Spleen (tissue), 7 donors: ENCODE results near the gene IL22.

Experiments
- CTCF ChIP-seq, 11 experiments: fragments of 200-600 bp in 7 of 11; fragments of 450-650 bp in 4 of 11; sonication (generic) in 4 of 11; IDR thresholded peaks in 8 of 11; conservative IDR thresholded peaks in 3 of 11; 1 replicate in 7 of 11; 2 replicates in 4 of 11; pipeline versions ENCODE4 v1.4.0 to v1.8.0; 2016 to 2021; ENCODE audit warnings: antibody characterized with exemption in 11 of 11, inconsistent platforms in 4 of 11, mild to moderate bottlenecking in 1 of 11
- POLR2A ChIP-seq, 3 donors: fragments of 450-650 bp; IDR thresholded peaks; one replicate each; pipeline ENCODE4 v1.5.1; 2017; ENCODE audit warnings: antibody characterized with exemption in 3 of 3, mild to moderate bottlenecking in 1 of 3
- POLR2AphosphoS5 ChIP-seq, 3 donors: sonication (generic); formaldehyde crosslinking; IDR thresholded peaks; one replicate each; pipeline ENCODE4 v1.5.1; 2017; ENCODE audit warnings: antibody characterized with exemption in 3 of 3
- donor health status: DM: no; HTN: no; CAD: no; lungs with moderate emphysema.
- donor health status: DM: no; HTN: no; CAD: no.
- donor health status: DM: no; HTN: no; CAD: no.

GRCh38 chr12:68272732-68273131, 19.3 kb upstream of the IL22 start:
- no peak for TF ChIP-seq CTCF (IDR thresholded peaks at IDR 0.05 in 8 of 11, conservative IDR thresholded peaks at IDR 0.05 in 3 of 11)
- TF ChIP-seq POLR2A (IDR thresholded peaks at IDR 0.05), result no peak
- no peak for TF ChIP-seq POLR2AphosphoS5 (IDR thresholded peaks at IDR 0.05)
